IPS DF 4.7 (cell line): ENCODE results near the gene SAMD3.
"Not testable (repeated sequence)": the region's sequence is repeated elsewhere in the genome, so short reads cannot be mapped to it uniquely, and the experiment has no call there.

Experiments used
- DNase-seq: peaks from one replicate; pipeline ENCODE4 v3.0.0-alpha.2; 2013; ENCODE audit warnings: low spot score; ENCODE audit errors: extremely low read depth

The SAMD3 gene

GRCh38 chr6:130222775-130223174 lies at the start of gene SAMD3:
Gene SAMD3, minus strand, starts transcription at chr6:130222951. Its CDS starts 7,678 bp downstream, at chr6:130215273.
- no peak for DNase-seq

GRCh38 chr6:130269969-130270635 lies 47.4 kb upstream of the SAMD3 start:
- no peak for DNase-seq

GRCh38 chr6:130265553-130265952 lies 42.8 kb upstream of the SAMD3 start:
- not testable (repeated sequence) for DNase-seq

- no peak for DNase-seq
These were observed 39.3 kb upstream of the SAMD3 start for GRCh38 chr6:130262008-130262407.

- not testable (repeated sequence) for DNase-seq
These were observed 38.8 kb upstream of the SAMD3 start for GRCh38 chr6:130261558-130261957.

GRCh38 chr6:130260614-130261241 lies 38.0 kb upstream of the SAMD3 start:
- not testable (repeated sequence) for DNase-seq

- not testable (repeated sequence) for DNase-seq
These were observed 37.3 kb upstream of the SAMD3 start for GRCh38 chr6:130260050-130260462.

GRCh38 chr6:130259557-130259956 lies 36.8 kb upstream of the SAMD3 start:
- no peak for DNase-seq

GRCh38 chr6:130259140-130259539 lies 36.4 kb upstream of the SAMD3 start:
- no peak for DNase-seq

GRCh38 chr6:130252527-130253237 lies 29.9 kb upstream of the SAMD3 start:
- no peak for DNase-seq

GRCh38 chr6:130245267-130245666 lies 22.5 kb upstream of the SAMD3 start:
- DNase-seq: no peak

GRCh38 chr6:130244728-130245127 lies 22.0 kb upstream of the SAMD3 start:
- no peak for DNase-seq

- DNase-seq: no peak
These were observed 17.5 kb upstream of the SAMD3 start for GRCh38 chr6:130240232-130240631.

GRCh38 chr6:130239755-130240154 lies 17.0 kb upstream of the SAMD3 start:
- no peak for DNase-seq

GRCh38 chr6:130233330-130233729 lies 10.6 kb upstream of the SAMD3 start:
- DNase-seq: no peak

GRCh38 chr6:130230531-130230930 lies 7.8 kb upstream of the SAMD3 start:
- not testable (repeated sequence) for DNase-seq

GRCh38 chr6:130229645-130230044 lies 6.9 kb upstream of the SAMD3 start:
- no peak for DNase-seq

GRCh38 chr6:130223508-130223907 lies 757 bp upstream of the SAMD3 start:
- DNase-seq: no peak

GRCh38 chr6:130218134-130218533 lies 4.6 kb downstream of the SAMD3 start:
- DNase-seq: no peak

- DNase-seq: no peak
These were observed 6.1 kb downstream of the SAMD3 start for GRCh38 chr6:130216620-130217019.

- DNase-seq: no peak
These were observed 7.2 kb downstream of the SAMD3 start for GRCh38 chr6:130215526-130215925.

- no peak for DNase-seq
These were observed 10.4 kb downstream of the SAMD3 start for GRCh38 chr6:130212215-130212874.
